HCT116 (cell line): ENCODE results near the gene TPO. TPM values are rescaled to one million over a fixed set of nuclear protein-coding genes. Genes with fewer than 3 reads are reported as not detected.

Experiments used
- ATAC-seq: fragments of 200-7000 bp; cut with Tn5 transposase; 2 replicates; pipeline ENCODE4 v1.9.1; 2020; ENCODE audit warnings: mild to moderate bottlenecking, moderate library complexity
- BruUV-seq: library from RNA; stranded (reverse); fragments of 400-500 nt; replicated peaks from 2 replicates; lab custom pipeline; 2021; lab: Mats Ljungman, UMichigan
- CTCF ChIA-PET: fragments of 300-600 bp; sonication (Branson Sonifier 250); formaldehyde crosslinking; loops from one replicate; lab custom pipeline; 2021; ENCODE audit warnings: antibody characterized with exemption; lab: Charles Lee
- POLR2A ChIA-PET: fragments of 300-600, 350-600 bp; sonication (Branson Sonifier 250); formaldehyde crosslinking; loops from one replicate; lab custom pipeline; 2021; ENCODE audit warnings: antibody characterized with exemption; lab: Charles Lee
- RAD21 ChIA-PET, 2 experiments: fragments of 300-600 bp; sonication (Branson Sonifier 250); formaldehyde crosslinking; loops; one replicate each; lab custom pipeline; 2023; ENCODE audit warnings: low total read pairs in 2 of 2; ENCODE audit not compliant: uncharacterized antibody in 2 of 2, unreplicated experiment in 2 of 2, low non-redundant PET in 1 of 2; lab: Charles Lee
- DNase-seq: peaks from one replicate; pipeline ENCODE4 v3.0.0-alpha.2; 2010; ENCODE audit warnings: low read depth, low spot score
- H2AFZ ChIP-seq: fragments of 200-600 bp; shearing (Covaris generic), sonication (generic); 2 replicates; pipeline ENCODE4 v1.6.1; 2017; ENCODE audit warnings: low read depth, mixed run types, mixed read lengths, antibody characterized with exemption, low read length; ENCODE audit not compliant: poor library complexity, severe bottlenecking
- H3K27ac ChIP-seq: 2 replicates; pipeline ENCODE4 v1.5.1; 2012; ENCODE audit warnings: low read depth, low read length
- H3K27me3 ChIP-seq: fragments of 200-600 bp; sonication (generic); 2 replicates; pipeline ENCODE4 v1.6.1; 2016; ENCODE audit warnings: mixed run types, low read length, mixed read lengths; ENCODE audit not compliant: insufficient read depth
- H3K36me3 ChIP-seq, 2 experiments: fragments of 200-500 bp in 1 of 2; fragments of 200-600 bp in 1 of 2; sonication (Bioruptor generic) in 1 of 2; sonication (generic) in 1 of 2; 2 replicates each; pipeline versions ENCODE4 v1.5.1 to v1.6.1; 2014 to 2016; ENCODE audit warnings: low read length in 2 of 2, inconsistent platforms in 1 of 2, mixed read lengths in 1 of 2, mixed run types in 1 of 2; ENCODE audit not compliant: insufficient read depth in 2 of 2, control insufficient read depth in 1 of 2
- H3K4me1 ChIP-seq, 2 experiments: fragments of 200-600 bp in 1 of 2; sonication (generic) in 1 of 2; 2 replicates each; pipeline versions ENCODE4 v1.5.1 to v1.6.1; 2012 to 2017; ENCODE audit warnings: low read length in 2 of 2, inconsistent platforms in 1 of 2, mild to moderate bottlenecking in 1 of 2, mixed read lengths in 1 of 2, mixed run types in 1 of 2, moderate library complexity in 1 of 2; ENCODE audit not compliant: insufficient read depth in 2 of 2, control insufficient read depth in 1 of 2
- H3K4me2 ChIP-seq: fragments of 200-600 bp; sonication (generic); 2 replicates; pipeline ENCODE4 v1.6.1; 2017; ENCODE audit warnings: mixed run types, low read length, mixed read lengths
- H3K4me3 ChIP-seq, 2 experiments: fragments of 200-600 bp in 1 of 2; sonication (generic) in 1 of 2; replicated peaks in 1 of 2; 2 replicates each; pipeline ENCODE4 v1.5.1; 2011 to 2016; ENCODE audit warnings: low read length in 2 of 2, control low read depth in 1 of 2, low read depth in 1 of 2, mild to moderate bottlenecking in 1 of 2, mixed read lengths in 1 of 2, mixed run types in 1 of 2
- H3K79me2 ChIP-seq: fragments of 200-600 bp; sonication (generic); 2 replicates; pipeline ENCODE4 v1.6.1; 2017; ENCODE audit warnings: mild to moderate bottlenecking, mixed run types, low read length, moderate library complexity, mixed read lengths; ENCODE audit not compliant: insufficient read depth
- H3K9ac ChIP-seq: fragments of 200-600 bp; sonication (generic); 2 replicates; pipeline ENCODE4 v1.6.1; 2016; ENCODE audit warnings: low read length, mixed read lengths
- H3K9me2 ChIP-seq: fragments of 200-600 bp; sonication (generic), shearing (Covaris generic); 2 replicates; pipeline ENCODE4 v1.6.1; 2017; ENCODE audit warnings: mixed run types, mild to moderate bottlenecking, moderate library complexity; ENCODE audit not compliant: insufficient read depth
- H3K9me3 ChIP-seq, 2 experiments: fragments of 200-500 bp in 1 of 2; fragments of 200-600 bp in 1 of 2; sonication (Bioruptor generic) in 1 of 2; sonication (generic) in 1 of 2; 2 replicates each; pipeline ENCODE4 v1.6.1; 2014 to 2017; ENCODE audit warnings: low read length in 2 of 2, mixed read lengths in 2 of 2, inconsistent platforms in 1 of 2, low read depth in 1 of 2, mild to moderate bottlenecking in 1 of 2, mixed run types in 1 of 2, moderate library complexity in 1 of 2; ENCODE audit not compliant: control insufficient read depth in 1 of 2, insufficient read depth in 1 of 2
- H4K20me1 ChIP-seq: fragments of 200-600 bp; sonication (generic), shearing (Covaris generic); 2 replicates; pipeline ENCODE4 v1.6.1; 2017; ENCODE audit warnings: mixed run types, mild to moderate bottlenecking, moderate library complexity; ENCODE audit not compliant: insufficient read depth
- EGR1 ChIP-seq: IDR thresholded peaks from 2 replicates; pipeline ENCODE4 v1.6.1; 2012; ENCODE audit warnings: low read depth
- ELF1 ChIP-seq: IDR thresholded peaks from 2 replicates; pipeline ENCODE4 v1.6.1; 2012; ENCODE audit warnings: low read depth, borderline replicate concordance
- EZH2 ChIP-seq: fragments of 200-600 bp; sonication (generic); IDR thresholded peaks from 2 replicates; pipeline ENCODE4 v1.6.1; 2017; ENCODE audit warnings: antibody characterized with exemption, mixed run types
- EZH2phosphoT487 ChIP-seq: fragments of 200-600 bp; IDR thresholded peaks from 2 replicates; pipeline ENCODE4 v1.6.1; 2018; ENCODE audit warnings: antibody characterized with exemption, borderline replicate concordance
- JUND ChIP-seq: IDR thresholded peaks from 2 replicates; pipeline ENCODE4 v1.6.1; 2012
- RAD21 ChIP-seq: IDR thresholded peaks from 2 replicates; pipeline ENCODE4 v1.6.1; 2012; ENCODE audit warnings: low read depth, mild to moderate bottlenecking
- SIN3A ChIP-seq: IDR thresholded peaks from 2 replicates; pipeline ENCODE4 v1.6.1; 2012; ENCODE audit warnings: low read depth
- SRF ChIP-seq: IDR thresholded peaks from 2 replicates; pipeline ENCODE4 v1.6.1; 2012; ENCODE audit warnings: low read depth
- TCF7L2 ChIP-seq: IDR thresholded peaks from 2 replicates; pipeline ENCODE4 v1.7.0; 2011; ENCODE audit warnings: borderline replicate concordance, inconsistent platforms; ENCODE audit not compliant: insufficient read depth, insufficient read length; ENCODE audit errors: extremely low read depth
- YY1 ChIP-seq: IDR thresholded peaks from 2 replicates; pipeline ENCODE4 v1.6.1; 2011; ENCODE audit warnings: low read length, low read depth, moderate library complexity, mild to moderate bottlenecking; ENCODE audit not compliant: insufficient replicate concordance; ENCODE audit errors: extremely low read depth
- intact Hi-C: fragments of 100-400 bp; cut with micrococcal nuclease; formaldehyde crosslinking; loops from 2 replicates; pipeline ENCODE4 v1.10.0; 2022
- total RNA-seq: library from RNA; stranded (reverse); gene quantifications from one replicate; pipeline ENCODE4 v1.2.1, GENCODE V29; 2021; ENCODE audit not compliant: unreplicated experiment
- TF ChIP-seq, protein P1 (sequence below), 3 experiments: fragments of 200-600 bp in 1 of 3; sonication (generic) in 1 of 3; IDR thresholded peaks in 2 of 3; conservative IDR thresholded peaks in 1 of 3; 2 replicates each; pipeline ENCODE4 v1.5.1; 2012 to 2017; ENCODE audit warnings: low read depth in 2 of 3, low read length in 2 of 3, antibody characterized with exemption in 1 of 3, borderline replicate concordance in 1 of 3, control low read depth in 1 of 3, mild to moderate bottlenecking in 1 of 3, mixed read lengths in 1 of 3, mixed run types in 1 of 3, moderate library complexity in 1 of 3; ENCODE audit not compliant: insufficient read depth in 1 of 3
- TF ChIP-seq, protein P2 (sequence below): IDR thresholded peaks from 2 replicates; pipeline ENCODE4 v1.6.1; 2012; ENCODE audit warnings: low read depth
- TF ChIP-seq, protein P3 (sequence below): IDR thresholded peaks from 2 replicates; pipeline ENCODE4 v1.6.1; 2011; ENCODE audit warnings: mild to moderate bottlenecking, low read length, moderate library complexity; ENCODE audit not compliant: insufficient replicate concordance; ENCODE audit errors: extremely low read depth

TPO gene
- total RNA-seq, 1 experiment from 2014 or later, result not detected

DNA sequence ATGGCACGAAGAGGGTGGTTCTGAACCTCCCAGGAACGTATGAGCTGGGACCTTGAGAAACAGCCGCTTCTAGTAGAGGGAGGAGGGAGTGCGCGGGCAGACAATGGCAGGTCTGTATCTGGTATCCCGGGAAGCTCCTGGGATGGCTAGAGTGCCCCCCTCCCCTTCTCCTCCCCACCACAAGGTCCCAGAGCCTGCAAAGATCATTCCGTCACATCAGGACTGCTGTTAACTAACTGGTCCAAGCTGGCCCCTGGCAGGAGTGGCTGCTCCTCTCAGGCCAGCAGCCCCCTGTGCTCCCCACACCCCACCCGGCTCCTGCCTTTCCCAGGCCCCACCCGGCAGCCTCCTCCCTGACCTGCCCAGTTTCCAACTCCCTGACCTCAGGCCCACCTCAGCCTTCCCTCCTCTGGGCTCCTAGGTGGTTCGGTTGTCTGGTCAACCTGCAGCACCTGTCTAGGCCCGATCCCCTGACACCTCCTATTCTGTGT lies 75.0 kb downstream of the TPO start (continued):
- no peak for TF ChIP-seq YY1
- TF ChIP-seq, protein P1, sequence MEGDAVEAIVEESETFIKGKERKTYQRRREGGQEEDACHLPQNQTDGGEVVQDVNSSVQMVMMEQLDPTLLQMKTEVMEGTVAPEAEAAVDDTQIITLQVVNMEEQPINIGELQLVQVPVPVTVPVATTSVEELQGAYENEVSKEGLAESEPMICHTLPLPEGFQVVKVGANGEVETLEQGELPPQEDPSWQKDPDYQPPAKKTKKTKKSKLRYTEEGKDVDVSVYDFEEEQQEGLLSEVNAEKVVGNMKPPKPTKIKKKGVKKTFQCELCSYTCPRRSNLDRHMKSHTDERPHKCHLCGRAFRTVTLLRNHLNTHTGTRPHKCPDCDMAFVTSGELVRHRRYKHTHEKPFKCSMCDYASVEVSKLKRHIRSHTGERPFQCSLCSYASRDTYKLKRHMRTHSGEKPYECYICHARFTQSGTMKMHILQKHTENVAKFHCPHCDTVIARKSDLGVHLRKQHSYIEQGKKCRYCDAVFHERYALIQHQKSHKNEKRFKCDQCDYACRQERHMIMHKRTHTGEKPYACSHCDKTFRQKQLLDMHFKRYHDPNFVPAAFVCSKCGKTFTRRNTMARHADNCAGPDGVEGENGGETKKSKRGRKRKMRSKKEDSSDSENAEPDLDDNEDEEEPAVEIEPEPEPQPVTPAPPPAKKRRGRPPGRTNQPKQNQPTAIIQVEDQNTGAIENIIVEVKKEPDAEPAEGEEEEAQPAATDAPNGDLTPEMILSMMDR (IDR thresholded peaks at IDR 0.05 in 2 of 3, conservative IDR thresholded peaks at IDR 0.05 in 1 of 3; ENCODE audit: borderline replicate concordance in 1 of 3, insufficient read depth in 1 of 3, low read depth in 2 of 3, low read length in 2 of 3), result no peak
- no peak for TF ChIP-seq ELF1

DNA sequence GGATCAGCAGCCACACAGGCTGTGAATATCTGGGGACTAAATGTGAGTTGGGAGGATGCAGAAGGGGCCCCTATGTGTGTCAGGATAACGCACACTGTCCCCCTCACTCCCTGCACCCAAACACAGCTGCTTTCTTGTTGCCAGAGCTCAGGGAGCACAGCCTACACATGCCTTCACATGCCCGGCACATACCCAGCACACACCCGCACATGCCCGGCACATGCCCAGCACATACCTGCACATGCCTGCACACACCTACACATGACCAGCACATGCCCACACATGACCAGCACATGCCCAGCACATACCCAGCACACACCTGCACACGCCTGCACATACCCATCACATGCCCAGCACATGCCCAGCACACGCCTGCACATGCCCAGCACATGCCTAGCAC lies 75.6 kb downstream of the TPO start:
- no peak overlapping the region for H3K4me3 ChIP-seq
- peak overlapping the region; percentile 35; the same call in 1 of the 2 replicates for H3K27ac ChIP-seq
- POLR2A ChIA-PET, result no interaction called here
- no peak for DNase-seq
- no peaks in the 10 kb centered on the region for H4K20me1 ChIP-seq
- H3K79me2 ChIP-seq, result no peaks in the 10 kb centered on the region
- TF ChIP-seq EZH2phosphoT487 (no peak), TCF7L2 (no peak), ELF1 (no peak), RAD21 (no peak), EGR1 (no peak), EZH2 (no peak), SIN3A (no peak), SRF (no peak), JUND (no peak)
- TF ChIP-seq, protein P2, sequence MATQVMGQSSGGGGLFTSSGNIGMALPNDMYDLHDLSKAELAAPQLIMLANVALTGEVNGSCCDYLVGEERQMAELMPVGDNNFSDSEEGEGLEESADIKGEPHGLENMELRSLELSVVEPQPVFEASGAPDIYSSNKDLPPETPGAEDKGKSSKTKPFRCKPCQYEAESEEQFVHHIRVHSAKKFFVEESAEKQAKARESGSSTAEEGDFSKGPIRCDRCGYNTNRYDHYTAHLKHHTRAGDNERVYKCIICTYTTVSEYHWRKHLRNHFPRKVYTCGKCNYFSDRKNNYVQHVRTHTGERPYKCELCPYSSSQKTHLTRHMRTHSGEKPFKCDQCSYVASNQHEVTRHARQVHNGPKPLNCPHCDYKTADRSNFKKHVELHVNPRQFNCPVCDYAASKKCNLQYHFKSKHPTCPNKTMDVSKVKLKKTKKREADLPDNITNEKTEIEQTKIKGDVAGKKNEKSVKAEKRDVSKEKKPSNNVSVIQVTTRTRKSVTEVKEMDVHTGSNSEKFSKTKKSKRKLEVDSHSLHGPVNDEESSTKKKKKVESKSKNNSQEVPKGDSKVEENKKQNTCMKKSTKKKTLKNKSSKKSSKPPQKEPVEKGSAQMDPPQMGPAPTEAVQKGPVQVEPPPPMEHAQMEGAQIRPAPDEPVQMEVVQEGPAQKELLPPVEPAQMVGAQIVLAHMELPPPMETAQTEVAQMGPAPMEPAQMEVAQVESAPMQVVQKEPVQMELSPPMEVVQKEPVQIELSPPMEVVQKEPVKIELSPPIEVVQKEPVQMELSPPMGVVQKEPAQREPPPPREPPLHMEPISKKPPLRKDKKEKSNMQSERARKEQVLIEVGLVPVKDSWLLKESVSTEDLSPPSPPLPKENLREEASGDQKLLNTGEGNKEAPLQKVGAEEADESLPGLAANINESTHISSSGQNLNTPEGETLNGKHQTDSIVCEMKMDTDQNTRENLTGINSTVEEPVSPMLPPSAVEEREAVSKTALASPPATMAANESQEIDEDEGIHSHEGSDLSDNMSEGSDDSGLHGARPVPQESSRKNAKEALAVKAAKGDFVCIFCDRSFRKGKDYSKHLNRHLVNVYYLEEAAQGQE, result no peak
- TF ChIP-seq, protein P3, sequence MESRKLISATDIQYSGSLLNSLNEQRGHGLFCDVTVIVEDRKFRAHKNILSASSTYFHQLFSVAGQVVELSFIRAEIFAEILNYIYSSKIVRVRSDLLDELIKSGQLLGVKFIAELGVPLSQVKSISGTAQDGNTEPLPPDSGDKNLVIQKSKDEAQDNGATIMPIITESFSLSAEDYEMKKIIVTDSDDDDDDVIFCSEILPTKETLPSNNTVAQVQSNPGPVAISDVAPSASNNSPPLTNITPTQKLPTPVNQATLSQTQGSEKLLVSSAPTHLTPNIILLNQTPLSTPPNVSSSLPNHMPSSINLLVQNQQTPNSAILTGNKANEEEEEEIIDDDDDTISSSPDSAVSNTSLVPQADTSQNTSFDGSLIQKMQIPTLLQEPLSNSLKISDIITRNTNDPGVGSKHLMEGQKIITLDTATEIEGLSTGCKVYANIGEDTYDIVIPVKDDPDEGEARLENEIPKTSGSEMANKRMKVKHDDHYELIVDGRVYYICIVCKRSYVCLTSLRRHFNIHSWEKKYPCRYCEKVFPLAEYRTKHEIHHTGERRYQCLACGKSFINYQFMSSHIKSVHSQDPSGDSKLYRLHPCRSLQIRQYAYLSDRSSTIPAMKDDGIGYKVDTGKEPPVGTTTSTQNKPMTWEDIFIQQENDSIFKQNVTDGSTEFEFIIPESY, result no peak
- H3K9me2 ChIP-seq, result no peaks in the 10 kb centered on the region
- no peak overlapping the region for H3K9ac ChIP-seq
- H3K4me2 ChIP-seq, result no peak overlapping the region
- ATAC-seq, result no peak
- CTCF ChIA-PET, result no interaction called here
- H3K9me3 ChIP-seq, result no peaks in the 10 kb centered on the region
- no peaks in the 10 kb centered on the region for H3K36me3 ChIP-seq
- H2AFZ ChIP-seq, result no peak overlapping the region
- RAD21 ChIA-PET, result no interaction called here
- BruUV-seq, result no TSS peak
- intact Hi-C loops, result no loop called here
- H3K4me1 ChIP-seq, result no peaks in the 10 kb centered on the region
- no peaks in the 10 kb centered on the region for H3K27me3 ChIP-seq
